ENCODE data around the gene MYPOP.
"Not testable (repeated sequence)": the region's sequence is repeated elsewhere in the genome, so short reads cannot be mapped to it uniquely, and the experiment has no call there.

Gene MYPOP

GRCh38 chr19:45884682-45885555 lies 17.5 kb downstream of the MYPOP start:
- FAIRE-seq: no peak
- no peak for DNase-seq (ENCODE audit: extremely low spot score, insufficient read length, low read depth)

GRCh38 chr19:45883881-45884681 lies 18.3 kb downstream of the MYPOP start:
- no peak for DNase-seq (ENCODE audit: extremely low spot score, insufficient read length, low read depth)
- FAIRE-seq: no peak

- FAIRE-seq (no peak), DNase-seq (ENCODE audit: extremely low spot score, insufficient read length, low read depth) (no peak)
Measured at GRCh38 chr19:45883586-45883880, 18.9 kb downstream of the MYPOP start.

GRCh38 chr19:45882652-45883585 lies 19.5 kb downstream of the MYPOP start:
- DNase-seq (ENCODE audit: extremely low spot score, insufficient read length, low read depth) (peak; percentile 68), FAIRE-seq (peak; percentile 94)

- DNase-seq (ENCODE audit: extremely low spot score, insufficient read length, low read depth) (no peak), FAIRE-seq (no peak)
Measured at GRCh38 chr19:45881909-45882528, 20.4 kb downstream of the MYPOP start.

GRCh38 chr19:45881082-45881908 lies 21.1 kb downstream of the MYPOP start:
- no peak for DNase-seq (ENCODE audit: extremely low spot score, insufficient read length, low read depth)
- peak; percentile 63 for FAIRE-seq

GRCh38 chr19:45879971-45880370 lies 22.4 kb downstream of the MYPOP start:
- no peak for DNase-seq (ENCODE audit: extremely low spot score, insufficient read length, low read depth)
- no peak for FAIRE-seq

- DNase-seq (ENCODE audit: extremely low spot score, insufficient read length, low read depth) (no peak), FAIRE-seq (no peak)
Measured at GRCh38 chr19:45879055-45879454, 23.4 kb downstream of the MYPOP start.

GRCh38 chr19:45878043-45878794 lies 24.2 kb downstream of the MYPOP start:
- no peak for DNase-seq (ENCODE audit: extremely low spot score, insufficient read length, low read depth)
- FAIRE-seq: no peak

- FAIRE-seq: no peak
Measured at GRCh38 chr19:45876411-45877197, 25.8 kb downstream of the MYPOP start.

GRCh38 chr19:45876161-45876410 lies 26.3 kb downstream of the MYPOP start:
- peak; percentile 65 for FAIRE-seq
- no peak for DNase-seq (ENCODE audit: extremely low spot score, insufficient read length, low read depth)

More at GRCh38 chr19:45876411-45877197, 25.8 kb downstream of the MYPOP start:
- DNase-seq (ENCODE audit: extremely low spot score, insufficient read length, low read depth): no peak

- DNase-seq (ENCODE audit: extremely low spot score, insufficient read length, low read depth) (no peak), FAIRE-seq (no peak)
Measured at GRCh38 chr19:45874620-45874966, 27.8 kb downstream of the MYPOP start.

- no peak for FAIRE-seq
- no peak for DNase-seq (ENCODE audit: extremely low spot score, insufficient read length, low read depth)
Measured at GRCh38 chr19:45873219-45873772, 29.1 kb downstream of the MYPOP start.

- FAIRE-seq (no peak), DNase-seq (ENCODE audit: extremely low spot score, insufficient read length, low read depth) (no peak)
Measured at GRCh38 chr19:45872095-45872919, 30.1 kb downstream of the MYPOP start.

GRCh38 chr19:45870798-45871197 lies 31.6 kb downstream of the MYPOP start:
- FAIRE-seq: no peak
- DNase-seq (ENCODE audit: extremely low spot score, insufficient read length, low read depth): no peak

- FAIRE-seq; DNase-seq (ENCODE audit: extremely low spot score, insufficient read length, low read depth): not testable (repeated sequence)
Measured at GRCh38 chr19:45867241-45867640, 35.2 kb downstream of the MYPOP start.

Data from GM18507 (cell line).